A549 (cell line): Measurements from ENCODE around the gene SCUBE1. TPM values are rescaled to one million over a fixed set of nuclear protein-coding genes. Genes with fewer than 3 reads are reported as not detected.

ENCODE experiments used
- ATAC-seq, 2 experiments: fragments of 200-7000 bp in 1 of 2; fragments of >200 bp in 1 of 2; cut with Nextera tagmentation in 1 of 2; cut with Tn5 transposase in 1 of 2; 3 replicates each; pipeline versions ENCODE4 v1.8.0 to v1.9.1; 2018 to 2020; ENCODE audit warnings: mild to moderate bottlenecking in 1 of 2, moderate library complexity in 1 of 2
- CTCF ChIA-PET: fragments of 300-600 bp; sonication (Branson Sonifier 250); formaldehyde crosslinking; extraction: SDS; loops from one replicate; lab custom pipeline; 2021; ENCODE audit warnings: antibody characterized with exemption, inconsistent platforms; lab: Yijun Ruan, JAX
- POLR2A ChIA-PET: fragments of 350-600 bp; formaldehyde crosslinking; extraction: SDS; loops from one replicate; lab custom pipeline; 2021; ENCODE audit warnings: antibody characterized with exemption, inconsistent platforms; lab: Yijun Ruan, JAX
- DNase-seq, 2 experiments: peaks; one replicate each; pipeline versions ENCODE4 v3.0.0 to v3.0.0-alpha.2; 2011 to 2016; ENCODE audit warnings: low read depth in 1 of 2, low spot score in 1 of 2
- FAIRE-seq: peaks from 2 replicates; lab custom pipeline; 2011; peaks lifted over from hg19 to GRCh38; lab: Jason Lieb, UNC
- H3K27ac ChIP-seq, 2 experiments: fragments of >200 bp; sonication (Bioruptor Twin); formaldehyde crosslinking; 3 replicates each; pipeline ENCODE4 v1.5.1; 2016 to 2017
- H3K4me1 ChIP-seq: fragments of >200 bp; sonication (Bioruptor Twin); formaldehyde crosslinking; 3 replicates; pipeline ENCODE4 v1.6.1; 2016
- H3K4me2 ChIP-seq: fragments of >200 bp; sonication (Bioruptor Twin); formaldehyde crosslinking; 3 replicates; pipeline ENCODE4 v1.6.1; 2016
- H3K4me3 ChIP-seq: fragments of >200 bp; sonication (Bioruptor Twin); formaldehyde crosslinking; 3 replicates; pipeline ENCODE4 v1.5.1; 2016
- H3K9me3 ChIP-seq: fragments of >200 bp; sonication (Bioruptor Twin); formaldehyde crosslinking; 3 replicates; pipeline ENCODE4 v1.6.1; 2016
- ATOH8 ChIP-seq: fragments of 250-450 bp; sonication (Bioruptor Pico); IDR thresholded peaks from 2 replicates; pipeline ENCODE4 v1.5.0; 2020; ENCODE audit warnings: low read depth, mild to moderate bottlenecking, moderate library complexity
- BHLHE40 ChIP-seq: IDR thresholded peaks from 2 replicates; pipeline ENCODE4 v1.6.1; 2012; ENCODE audit warnings: low read depth, low read length, inconsistent platforms
- CBX2 ChIP-seq: fragments of 200-600 bp; sonication (generic); IDR thresholded peaks from 2 replicates; pipeline ENCODE4 v1.6.1; 2016; ENCODE audit warnings: low read depth, mild to moderate bottlenecking, borderline replicate concordance
- CBX8 ChIP-seq: fragments of 200-600 bp; sonication (generic); IDR thresholded peaks from 2 replicates; pipeline ENCODE4 v1.6.1; 2016
- CEBPB ChIP-seq, 2 experiments: fragments of >200 bp in 1 of 2; sonication (Bioruptor Twin) in 1 of 2; formaldehyde crosslinking in 1 of 2; IDR thresholded peaks; 2 replicates each; pipeline ENCODE4 v1.6.1; 2012 to 2016
- CHD2 ChIP-seq: fragments of 150-350 bp; IDR thresholded peaks from 2 replicates; pipeline ENCODE4 v1.6.1; 2014; ENCODE audit warnings: low read length; ENCODE audit not compliant: partially characterized antibody
- ESRRA ChIP-seq: fragments of 150-350 bp; IDR thresholded peaks from 2 replicates; pipeline ENCODE4 v1.6.1; 2014; ENCODE audit warnings: mild to moderate bottlenecking, low read length, borderline replicate concordance
- HDAC2 ChIP-seq: fragments of 200-600 bp; sonication (generic); IDR thresholded peaks from 2 replicates; pipeline ENCODE4 v1.6.1; 2016
- HES2 ChIP-seq: fragments of >200 bp; sonication (Bioruptor Twin); formaldehyde crosslinking; IDR thresholded peaks from 2 replicates; pipeline ENCODE4 v1.6.1; 2016
- HMGXB4 ChIP-seq: fragments of 250-450 bp; sonication (Bioruptor Pico); IDR thresholded peaks from 2 replicates; pipeline ENCODE4 v1.5.0; 2021; ENCODE audit warnings: mild to moderate bottlenecking, moderate library complexity, borderline replicate concordance
- JUN ChIP-seq, 2 experiments: fragments of >200 bp; sonication (Bioruptor Twin); formaldehyde crosslinking; IDR thresholded peaks; 2 replicates in 1 of 2; 3 replicates in 1 of 2; pipeline ENCODE4 v1.6.1; 2016 to 2017
- JUNB ChIP-seq: fragments of >200 bp; sonication (Bioruptor Twin); formaldehyde crosslinking; IDR thresholded peaks from 2 replicates; pipeline ENCODE4 v1.6.1; 2016
- KDM1A ChIP-seq: fragments of 200-600 bp; sonication (generic); IDR thresholded peaks from 2 replicates; pipeline ENCODE4 v1.6.1; 2016; ENCODE audit warnings: low read depth, mild to moderate bottlenecking
- KDM5A ChIP-seq: fragments of 200-600 bp; sonication (generic); IDR thresholded peaks from 2 replicates; pipeline ENCODE4 v1.6.1; 2016; ENCODE audit warnings: antibody characterized with exemption, mild to moderate bottlenecking
- RAD21 ChIP-seq, 2 experiments: fragments of >200 bp in 1 of 2; sonication (Bioruptor Twin) in 1 of 2; formaldehyde crosslinking in 1 of 2; IDR thresholded peaks in 1 of 2; conservative IDR thresholded peaks in 1 of 2; 2 replicates in 1 of 2; 3 replicates in 1 of 2; pipeline ENCODE4 v1.6.1; 2012 to 2018; ENCODE audit warnings: inconsistent platforms in 1 of 2
- RARB ChIP-seq: fragments of 250-450 bp; sonication (Bioruptor Pico); IDR thresholded peaks from 2 replicates; pipeline ENCODE4 v1.8.0; 2021; ENCODE audit warnings: mild to moderate bottlenecking, moderate library complexity
- RCOR1 ChIP-seq: fragments of 150-350 bp; IDR thresholded peaks from 2 replicates; pipeline ENCODE4 v1.6.1; 2014; ENCODE audit warnings: antibody characterized with exemption, low read length, low read depth
- SMC3 ChIP-seq: fragments of >200 bp; sonication (Bioruptor Twin); formaldehyde crosslinking; IDR thresholded peaks from 3 replicates; pipeline ENCODE4 v1.6.1; 2018; ENCODE audit warnings: inconsistent platforms
- TFCP2L1 ChIP-seq: fragments of 250-450 bp; sonication (Bioruptor Pico); IDR thresholded peaks from 2 replicates; pipeline ENCODE4 v1.5.0; 2021; ENCODE audit warnings: mild to moderate bottlenecking
- ZFP36 ChIP-seq: fragments of 450-650 bp; IDR thresholded peaks from 2 replicates; pipeline ENCODE4 v1.6.1; 2014; ENCODE audit warnings: borderline replicate concordance; ENCODE audit not compliant: partially characterized antibody
- WGBS: methylation state at CpG from one replicate; pipeline ENCODE4 v1.1.6; 2017; ENCODE audit errors: missing lambda C conversion rate; 5-methylcytosine and 5-hydroxymethylcytosine counted together
- polyA plus RNA-seq, 4 experiments: library from polyadenylated mRNA; depleted of rRNA in 3 of 4; stranded (reverse); fragments of >200 nt; fragmentation: RNase III in 1 of 4; extraction: RNeasy Plus Mini Kit Qiagen cat#74134 plus additional on column Dnase treatment in 1 of 4; gene quantifications; 2 replicates in 3 of 4; 3 replicates in 1 of 4; pipeline ENCODE4 v1.2.3, GENCODE V29; 2011 to 2017
- TF ChIP-seq, protein P1 (sequence below): fragments of 200-600 bp; sonication (generic); IDR thresholded peaks from 2 replicates; pipeline ENCODE4 v1.6.1; 2016; ENCODE audit warnings: antibody characterized with exemption, mild to moderate bottlenecking, moderate library complexity

The SCUBE1 gene
- polyA plus RNA-seq, 2 of the 4 experiments (the other 2 are of a cell fraction): 0.01 to 0.12 TPM

DNA sequence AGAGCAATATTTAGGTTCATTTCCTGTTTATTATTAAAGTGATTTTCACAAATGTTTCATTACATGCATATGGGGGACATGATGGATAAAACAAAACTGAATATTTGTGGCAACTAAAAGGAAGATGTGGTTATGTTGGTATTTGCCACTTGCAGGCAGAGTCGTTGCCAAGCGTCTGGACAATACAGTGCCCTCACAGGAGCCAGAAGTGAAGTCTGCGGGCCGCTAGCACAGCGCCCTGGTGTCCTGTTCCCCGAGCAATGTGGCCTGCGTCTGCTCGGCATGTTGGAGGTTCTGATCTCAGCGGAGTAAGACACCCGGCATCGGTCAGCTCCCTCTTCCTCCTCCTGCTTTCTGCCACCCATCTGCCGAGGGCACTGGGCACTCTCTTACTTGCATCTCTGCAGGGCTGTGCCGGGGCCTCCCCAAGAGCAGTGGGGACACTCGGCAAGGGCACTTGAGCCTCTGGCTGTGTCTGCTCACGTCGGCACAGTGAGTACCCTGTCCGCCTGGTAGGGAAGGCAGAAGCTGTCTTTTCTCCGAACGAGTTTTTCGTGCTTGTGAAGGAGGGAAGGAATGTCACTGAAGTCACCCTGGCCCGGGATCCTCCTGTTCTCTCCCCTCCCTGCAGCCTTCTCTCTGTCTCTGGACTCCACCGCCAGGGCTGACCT is 145.8 kb downstream of the SCUBE1 start:
- Histone ChIP-seq H3K4me1 (no peaks in the 10 kb centered on the region), H3K4me2 (no peak overlapping the region), H3K4me3 (no peak overlapping the region), H3K27ac (no peak overlapping the region), H3K9me3 (no peaks in the 10 kb centered on the region)
- FAIRE-seq (no peak), ATAC-seq (no peak), DNase-seq (no peak)
- ChIA-PET CTCF (interaction anchor here (0.6 to 2.1 kb wide), 2 partner anchors 10 to 1827 kb away, joined by 4 to 10 read pairs; partner anchors contain the start of gene TTLL12), POLR2A (interaction anchor here (0.8 kb wide), 1 partner anchor 10 kb away, joined by 3 read pairs; no protein-coding TSS in a partner anchor)
- WGBS: 84% methylated on average over 22 of the region's 22 CpGs
- TF ChIP-seq RAD21 (conservative IDR thresholded peaks at IDR 0.05 in 1 of 2, IDR thresholded peaks at IDR 0.05 in 1 of 2): no peak
- no peak for TF ChIP-seq SMC3
- no peak for TF ChIP-seq KDM5A
- TF ChIP-seq ESRRA: no peak
- TF ChIP-seq JUNB: no peak
- TF ChIP-seq BHLHE40: no peak

DNA sequence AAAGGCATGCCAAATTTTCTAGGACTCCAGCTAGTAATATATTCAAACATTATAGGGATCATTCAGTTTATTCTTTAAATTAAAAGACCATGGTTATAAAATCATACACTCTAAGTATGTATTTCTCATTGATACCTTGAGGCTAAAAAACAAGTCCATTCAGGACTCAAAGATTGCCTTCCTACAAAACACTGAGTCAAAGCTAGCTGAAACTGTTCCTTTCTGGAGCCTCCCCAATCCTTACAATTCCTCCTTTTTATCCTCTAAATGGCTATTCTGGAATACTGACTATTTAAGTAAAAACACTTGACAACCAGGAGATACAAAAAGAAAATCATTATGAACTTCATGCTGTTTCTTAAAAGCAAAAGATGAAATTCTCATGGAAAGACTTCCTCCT is 151.3 kb downstream of the SCUBE1 start:
- Histone ChIP-seq H3K4me3 (no peak overlapping the region), H3K9me3 (no peaks in the 10 kb centered on the region), H3K4me1 (0 out of 3 replicates have a peak, but pooled peaks cover 4% of the 10 kb centered on the region), H3K4me2 (no peak overlapping the region), H3K27ac (no peak overlapping the region)
- ATAC-seq (no peak), DNase-seq (no peak), FAIRE-seq (no peak)
- CTCF ChIA-PET: no interaction called here
- POLR2A ChIA-PET: no interaction called here
- TF ChIP-seq ATOH8: no peak
- no peak for TF ChIP-seq CBX8
- TF ChIP-seq HES2: no peak
- no peak for TF ChIP-seq CHD2
- TF ChIP-seq KDM5A: no peak
- TF ChIP-seq RARB: no peak
- TF ChIP-seq ZFP36: no peak
- no peak for TF ChIP-seq TFCP2L1 (CRISPR knock-in tag)
- TF ChIP-seq KDM1A: no peak
- TF ChIP-seq, protein P1, sequence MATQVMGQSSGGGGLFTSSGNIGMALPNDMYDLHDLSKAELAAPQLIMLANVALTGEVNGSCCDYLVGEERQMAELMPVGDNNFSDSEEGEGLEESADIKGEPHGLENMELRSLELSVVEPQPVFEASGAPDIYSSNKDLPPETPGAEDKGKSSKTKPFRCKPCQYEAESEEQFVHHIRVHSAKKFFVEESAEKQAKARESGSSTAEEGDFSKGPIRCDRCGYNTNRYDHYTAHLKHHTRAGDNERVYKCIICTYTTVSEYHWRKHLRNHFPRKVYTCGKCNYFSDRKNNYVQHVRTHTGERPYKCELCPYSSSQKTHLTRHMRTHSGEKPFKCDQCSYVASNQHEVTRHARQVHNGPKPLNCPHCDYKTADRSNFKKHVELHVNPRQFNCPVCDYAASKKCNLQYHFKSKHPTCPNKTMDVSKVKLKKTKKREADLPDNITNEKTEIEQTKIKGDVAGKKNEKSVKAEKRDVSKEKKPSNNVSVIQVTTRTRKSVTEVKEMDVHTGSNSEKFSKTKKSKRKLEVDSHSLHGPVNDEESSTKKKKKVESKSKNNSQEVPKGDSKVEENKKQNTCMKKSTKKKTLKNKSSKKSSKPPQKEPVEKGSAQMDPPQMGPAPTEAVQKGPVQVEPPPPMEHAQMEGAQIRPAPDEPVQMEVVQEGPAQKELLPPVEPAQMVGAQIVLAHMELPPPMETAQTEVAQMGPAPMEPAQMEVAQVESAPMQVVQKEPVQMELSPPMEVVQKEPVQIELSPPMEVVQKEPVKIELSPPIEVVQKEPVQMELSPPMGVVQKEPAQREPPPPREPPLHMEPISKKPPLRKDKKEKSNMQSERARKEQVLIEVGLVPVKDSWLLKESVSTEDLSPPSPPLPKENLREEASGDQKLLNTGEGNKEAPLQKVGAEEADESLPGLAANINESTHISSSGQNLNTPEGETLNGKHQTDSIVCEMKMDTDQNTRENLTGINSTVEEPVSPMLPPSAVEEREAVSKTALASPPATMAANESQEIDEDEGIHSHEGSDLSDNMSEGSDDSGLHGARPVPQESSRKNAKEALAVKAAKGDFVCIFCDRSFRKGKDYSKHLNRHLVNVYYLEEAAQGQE: no peak
- no peak for TF ChIP-seq CBX2
- TF ChIP-seq CEBPB (IDR thresholded peaks at IDR 0.05): no peak
- TF ChIP-seq ESRRA: no peak
- no peak for TF ChIP-seq HDAC2
- no peak for TF ChIP-seq RCOR1
- no peak for TF ChIP-seq JUNB
- TF ChIP-seq JUN (IDR thresholded peaks at IDR 0.05): no peak
- TF ChIP-seq HMGXB4 (CRISPR knock-in tag): no peak
- no peak for TF ChIP-seq RAD21 (conservative IDR thresholded peaks at IDR 0.05 in 1 of 2, IDR thresholded peaks at IDR 0.05 in 1 of 2)
